CD4-positive, alpha-beta T cell treated with Interleukin-6 at 100 ng/mL for 8 hours (primary cell): ENCODE measurements around the gene BORCS5.
A peak's percentile ranks its signal among the peaks of the same experiment; 100 is the strongest.
"Not testable (repeated sequence)": the region's sequence is repeated elsewhere in the genome, so short reads cannot be mapped to it uniquely, and the experiment has no call there.

ENCODE experiments used
- DNase-seq: peaks from one replicate; pipeline ENCODE4 v3.0.0-alpha.2; 2020; ENCODE audit warnings: mixed read lengths, low spot score

The BORCS5 gene

GRCh38 chr12:12356896-12357718 lies at the start of gene BORCS5:
Gene BORCS5 (plus strand): TSS chr12:12357078. CDS start chr12:12357452, 374 bp downstream.
- peak; percentile 99 for DNase-seq

GRCh38 chr12:12310695-12311094 lies 46.2 kb upstream of the BORCS5 start:
- not testable (repeated sequence) for DNase-seq

- DNase-seq, result no peak
Observed at GRCh38 chr12:12315838-12316237, 41.0 kb upstream of the BORCS5 start.

- DNase-seq, result no peak
Observed at GRCh38 chr12:12319451-12320183, 37.3 kb upstream of the BORCS5 start.

GRCh38 chr12:12323118-12323517 lies 33.8 kb upstream of the BORCS5 start:
- no peak for DNase-seq

- DNase-seq, result no peak
Observed at GRCh38 chr12:12323591-12323990, 33.3 kb upstream of the BORCS5 start.

- no peak for DNase-seq
Observed at GRCh38 chr12:12326262-12326661, 30.6 kb upstream of the BORCS5 start.

- DNase-seq, result peak; percentile 68
Observed at GRCh38 chr12:12327802-12328201, 29.1 kb upstream of the BORCS5 start.

GRCh38 chr12:12331244-12331771 lies 25.6 kb upstream of the BORCS5 start:
- DNase-seq, result no peak

- no peak for DNase-seq
Observed at GRCh38 chr12:12331896-12332295, 25.0 kb upstream of the BORCS5 start.

GRCh38 chr12:12333407-12334366 lies 23.2 kb upstream of the BORCS5 start:
- DNase-seq, result no peak

GRCh38 chr12:12334367-12335040 lies 22.4 kb upstream of the BORCS5 start:
- peak; percentile 52 for DNase-seq

- DNase-seq, result no peak
Observed at GRCh38 chr12:12336049-12336411, 20.8 kb upstream of the BORCS5 start.

- DNase-seq, result no peak
Observed at GRCh38 chr12:12336511-12336910, 20.4 kb upstream of the BORCS5 start.

GRCh38 chr12:12338527-12339168 lies 18.2 kb upstream of the BORCS5 start:
- no peak for DNase-seq

- peak; percentile 61 for DNase-seq
Observed at GRCh38 chr12:12349711-12350665, 6.9 kb upstream of the BORCS5 start, which contains the start of gene MANSC1. Gene MANSC1 (minus strand): TSS chr12:12350242. CDS start chr12:12343314, 6,928 bp downstream.

- DNase-seq, result no peak
Observed at GRCh38 chr12:12350868-12351463, 5.9 kb upstream of the BORCS5 start.

- DNase-seq, result not testable (repeated sequence)
Observed at GRCh38 chr12:12351468-12352185, 5.3 kb upstream of the BORCS5 start.
